ENCODE data around the gene ULK4.

The ULK4 gene

DNA sequence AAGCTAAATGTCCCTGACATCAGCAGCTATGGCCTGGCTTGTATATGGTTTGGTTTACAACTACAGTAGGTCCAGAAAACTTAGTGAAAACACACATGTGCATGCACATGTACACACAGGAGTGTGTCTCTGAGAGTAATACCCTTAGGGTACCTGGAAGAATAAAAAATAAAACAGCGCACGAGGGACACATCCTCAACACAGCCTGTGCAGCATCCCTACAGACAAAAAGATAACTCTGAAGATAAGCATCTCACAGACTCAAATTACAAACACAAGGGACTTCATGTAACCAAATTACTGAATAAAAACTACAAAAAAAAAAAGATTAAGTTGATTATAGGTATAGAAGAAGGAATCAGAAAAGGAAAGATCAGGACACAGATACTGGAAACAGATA is 653.8 kb downstream of the ULK4 start:
- Histone ChIP-seq H3K4me3 (ENCODE audit: low read depth, low read length) (no peak overlapping the region), H3K4me1 (ENCODE audit: control insufficient read depth, insufficient read depth, low read length) (no peaks in the 10 kb centered on the region), H3K36me3 (ENCODE audit: control insufficient read depth in 2 of 2, insufficient read depth in 1 of 2, low read length in 2 of 2) (no peaks in the 10 kb centered on the region), H3K9me3 (ENCODE audit: control insufficient read depth, insufficient read depth, low read depth, low read length) (no peaks in the 10 kb centered on the region), H3K27ac (ENCODE audit: extremely low read depth, low read depth, low read length) (no peak overlapping the region)
- ChIA-PET POLR2A (no interaction called here), CTCF (no interaction called here)
- TF ChIP-seq ZNF133 (tag by site-specific recombination; IDR thresholded peaks at IDR 0.05) (no peak), ZNF623 (tag by site-specific recombination; IDR thresholded peaks at IDR 0.05) (no peak), SP3 (tag by site-specific recombination; IDR thresholded peaks at IDR 0.05) (no peak), TRIM28 (IDR thresholded peaks at IDR 0.05; ENCODE audit: borderline replicate concordance, low read length) (no peak), HOXC10 (CRISPR knock-in tag; IDR thresholded peaks at IDR 0.05) (no peak), ZNF777 (tag by site-specific recombination; IDR thresholded peaks at IDR 0.05; ENCODE audit: borderline replicate concordance) (no peak), ZNF169 (tag by site-specific recombination; IDR thresholded peaks at IDR 0.05) (no peak), ZNF211 (tag by site-specific recombination; IDR thresholded peaks at IDR 0.05; ENCODE audit: low read depth) (no peak), ZBTB8A (tag by site-specific recombination; IDR thresholded peaks at IDR 0.05) (no peak), ZNF366 (tag by site-specific recombination; conservative IDR thresholded peaks at IDR 0.05) (no peak), ZNF112 (tag by site-specific recombination; IDR thresholded peaks at IDR 0.05) (no peak), ZNF660 (tag by site-specific recombination; IDR thresholded peaks at IDR 0.05) (no peak), ZEB2 (tag by site-specific recombination; IDR thresholded peaks at IDR 0.05) (no peak)

DNA sequence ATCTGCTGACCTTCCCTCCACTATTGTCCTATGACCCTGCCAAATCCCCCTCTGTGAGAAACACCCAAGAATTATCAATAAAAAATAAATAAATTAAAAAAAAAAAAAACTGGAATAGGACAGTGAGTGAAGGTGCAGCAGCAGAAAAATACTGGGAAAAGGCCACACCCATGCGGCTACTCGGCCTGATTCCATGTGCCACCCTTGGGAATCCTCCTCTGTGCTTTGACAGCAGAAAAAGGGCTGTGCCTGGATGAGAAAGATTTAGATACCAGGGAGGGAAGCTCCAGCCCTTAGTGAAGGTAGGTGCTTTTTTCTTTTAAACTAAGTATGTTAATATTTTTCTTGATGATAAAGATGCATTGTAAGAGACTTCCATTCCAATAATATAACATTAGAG is 654.8 kb downstream of the ULK4 start:
- H3K27ac ChIP-seq (ENCODE audit: extremely low read depth, low read depth, low read length) = no peak overlapping the region
- no peaks in the 10 kb centered on the region for H3K4me1 ChIP-seq (ENCODE audit: control insufficient read depth, insufficient read depth, low read length)
- POLR2A ChIA-PET = no interaction called here
- no peaks in the 10 kb centered on the region for H3K9me3 ChIP-seq (ENCODE audit: control insufficient read depth, insufficient read depth, low read depth, low read length)
- H3K4me3 ChIP-seq (ENCODE audit: low read depth, low read length) = no peak overlapping the region
- H3K36me3 ChIP-seq (ENCODE audit: control insufficient read depth in 2 of 2, insufficient read depth in 1 of 2, low read length in 2 of 2) = no peaks in the 10 kb centered on the region
- TF ChIP-seq ZNF366 (tag by site-specific recombination; conservative IDR thresholded peaks at IDR 0.05) (no peak), ZNF311 (tag by site-specific recombination; IDR thresholded peaks at IDR 0.05; ENCODE audit: borderline replicate concordance) (no peak), ZNF624 (tag by site-specific recombination; IDR thresholded peaks at IDR 0.05) (no peak), SCRT1 (tag by site-specific recombination; IDR thresholded peaks at IDR 0.05; ENCODE audit: borderline replicate concordance) (no peak), HOXC10 (CRISPR knock-in tag; IDR thresholded peaks at IDR 0.05) (no peak), ZNF544 (tag by site-specific recombination; IDR thresholded peaks at IDR 0.05) (no peak)
- CTCF ChIA-PET = no interaction called here

DNA sequence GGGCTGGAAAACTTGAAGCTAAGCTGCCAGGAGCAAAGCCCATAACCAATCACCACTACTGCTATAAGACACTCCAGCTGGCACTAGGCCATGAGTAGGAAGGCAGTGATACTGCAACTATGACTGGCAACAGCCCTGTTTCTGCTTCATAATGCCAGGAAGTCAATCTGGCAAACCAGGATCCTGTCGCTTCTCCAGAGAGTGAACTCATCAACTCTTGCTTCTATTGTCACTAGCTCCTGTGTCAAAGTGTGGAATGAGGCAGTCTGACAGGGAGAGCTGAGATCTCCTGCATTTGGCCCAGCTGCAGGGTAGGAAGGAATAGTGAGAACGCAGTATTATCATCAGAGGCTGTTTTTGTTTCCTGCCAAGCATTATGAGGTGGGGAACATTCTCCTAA is 657.3 kb downstream of the ULK4 start:
- Histone ChIP-seq H3K36me3 (ENCODE audit: control insufficient read depth in 2 of 2, insufficient read depth in 1 of 2, low read length in 2 of 2) (no peaks in the 10 kb centered on the region), H3K27ac (ENCODE audit: extremely low read depth, low read depth, low read length) (no peak overlapping the region), H3K4me1 (ENCODE audit: control insufficient read depth, insufficient read depth, low read length) (no peaks in the 10 kb centered on the region), H3K4me3 (ENCODE audit: low read depth, low read length) (no peak overlapping the region), H3K9me3 (ENCODE audit: control insufficient read depth, insufficient read depth, low read depth, low read length) (no peaks in the 10 kb centered on the region)
- ChIA-PET CTCF (interaction anchor here (0.5 kb wide), 1 partner anchor 1853 kb away, joined by 3 read pairs; no protein-coding TSS in a partner anchor), POLR2A (no interaction called here)
- TF ChIP-seq SP7 (tag by site-specific recombination; IDR thresholded peaks at IDR 0.05) = no peak
- TF ChIP-seq ZNF596 (tag by site-specific recombination; IDR thresholded peaks at IDR 0.05) = no peak
- TF ChIP-seq, protein P1, sequence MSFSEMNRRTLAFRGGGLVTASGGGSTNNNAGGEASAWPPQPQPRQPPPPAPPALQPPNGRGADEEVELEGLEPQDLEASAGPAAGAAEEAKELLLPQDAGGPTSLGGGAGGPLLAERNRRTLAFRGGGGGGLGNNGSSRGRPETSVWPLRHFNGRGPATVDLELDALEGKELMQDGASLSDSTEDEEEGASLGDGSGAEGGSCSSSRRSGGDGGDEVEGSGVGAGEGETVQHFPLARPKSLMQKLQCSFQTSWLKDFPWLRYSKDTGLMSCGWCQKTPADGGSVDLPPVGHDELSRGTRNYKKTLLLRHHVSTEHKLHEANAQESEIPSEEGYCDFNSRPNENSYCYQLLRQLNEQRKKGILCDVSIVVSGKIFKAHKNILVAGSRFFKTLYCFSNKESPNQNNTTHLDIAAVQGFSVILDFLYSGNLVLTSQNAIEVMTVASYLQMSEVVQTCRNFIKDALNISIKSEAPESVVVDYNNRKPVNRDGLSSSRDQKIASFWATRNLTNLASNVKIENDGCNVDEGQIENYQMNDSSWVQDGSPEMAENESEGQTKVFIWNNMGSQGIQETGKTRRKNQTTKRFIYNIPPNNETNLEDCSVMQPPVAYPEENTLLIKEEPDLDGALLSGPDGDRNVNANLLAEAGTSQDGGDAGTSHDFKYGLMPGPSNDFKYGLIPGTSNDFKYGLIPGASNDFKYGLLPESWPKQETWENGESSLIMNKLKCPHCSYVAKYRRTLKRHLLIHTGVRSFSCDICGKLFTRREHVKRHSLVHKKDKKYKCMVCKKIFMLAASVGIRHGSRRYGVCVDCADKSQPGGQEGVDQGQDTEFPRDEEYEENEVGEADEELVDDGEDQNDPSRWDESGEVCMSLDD (tag by site-specific recombination; IDR thresholded peaks at IDR 0.05) = no peak
- no peak for TF ChIP-seq SP3 (tag by site-specific recombination; IDR thresholded peaks at IDR 0.05)
- no peak for TF ChIP-seq ZFHX2 (tag by site-specific recombination; conservative IDR thresholded peaks at IDR 0.05)
- no peak for TF ChIP-seq ZNF626 (tag by site-specific recombination; IDR thresholded peaks at IDR 0.05)
- TF ChIP-seq, protein P2, sequence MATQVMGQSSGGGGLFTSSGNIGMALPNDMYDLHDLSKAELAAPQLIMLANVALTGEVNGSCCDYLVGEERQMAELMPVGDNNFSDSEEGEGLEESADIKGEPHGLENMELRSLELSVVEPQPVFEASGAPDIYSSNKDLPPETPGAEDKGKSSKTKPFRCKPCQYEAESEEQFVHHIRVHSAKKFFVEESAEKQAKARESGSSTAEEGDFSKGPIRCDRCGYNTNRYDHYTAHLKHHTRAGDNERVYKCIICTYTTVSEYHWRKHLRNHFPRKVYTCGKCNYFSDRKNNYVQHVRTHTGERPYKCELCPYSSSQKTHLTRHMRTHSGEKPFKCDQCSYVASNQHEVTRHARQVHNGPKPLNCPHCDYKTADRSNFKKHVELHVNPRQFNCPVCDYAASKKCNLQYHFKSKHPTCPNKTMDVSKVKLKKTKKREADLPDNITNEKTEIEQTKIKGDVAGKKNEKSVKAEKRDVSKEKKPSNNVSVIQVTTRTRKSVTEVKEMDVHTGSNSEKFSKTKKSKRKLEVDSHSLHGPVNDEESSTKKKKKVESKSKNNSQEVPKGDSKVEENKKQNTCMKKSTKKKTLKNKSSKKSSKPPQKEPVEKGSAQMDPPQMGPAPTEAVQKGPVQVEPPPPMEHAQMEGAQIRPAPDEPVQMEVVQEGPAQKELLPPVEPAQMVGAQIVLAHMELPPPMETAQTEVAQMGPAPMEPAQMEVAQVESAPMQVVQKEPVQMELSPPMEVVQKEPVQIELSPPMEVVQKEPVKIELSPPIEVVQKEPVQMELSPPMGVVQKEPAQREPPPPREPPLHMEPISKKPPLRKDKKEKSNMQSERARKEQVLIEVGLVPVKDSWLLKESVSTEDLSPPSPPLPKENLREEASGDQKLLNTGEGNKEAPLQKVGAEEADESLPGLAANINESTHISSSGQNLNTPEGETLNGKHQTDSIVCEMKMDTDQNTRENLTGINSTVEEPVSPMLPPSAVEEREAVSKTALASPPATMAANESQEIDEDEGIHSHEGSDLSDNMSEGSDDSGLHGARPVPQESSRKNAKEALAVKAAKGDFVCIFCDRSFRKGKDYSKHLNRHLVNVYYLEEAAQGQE (tag by site-specific recombination; IDR thresholded peaks at IDR 0.05) = no peak
- TF ChIP-seq, protein P3, sequence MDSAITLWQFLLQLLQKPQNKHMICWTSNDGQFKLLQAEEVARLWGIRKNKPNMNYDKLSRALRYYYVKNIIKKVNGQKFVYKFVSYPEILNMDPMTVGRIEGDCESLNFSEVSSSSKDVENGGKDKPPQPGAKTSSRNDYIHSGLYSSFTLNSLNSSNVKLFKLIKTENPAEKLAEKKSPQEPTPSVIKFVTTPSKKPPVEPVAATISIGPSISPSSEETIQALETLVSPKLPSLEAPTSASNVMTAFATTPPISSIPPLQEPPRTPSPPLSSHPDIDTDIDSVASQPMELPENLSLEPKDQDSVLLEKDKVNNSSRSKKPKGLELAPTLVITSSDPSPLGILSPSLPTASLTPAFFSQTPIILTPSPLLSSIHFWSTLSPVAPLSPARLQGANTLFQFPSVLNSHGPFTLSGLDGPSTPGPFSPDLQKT (IDR thresholded peaks at IDR 0.05; ENCODE audit: borderline replicate concordance, low read depth, low read length) = no peak
- TF ChIP-seq ZFP3 (tag by site-specific recombination; IDR thresholded peaks at IDR 0.05; ENCODE audit: low read depth) = no peak
- TF ChIP-seq ZNF658 (tag by site-specific recombination; IDR thresholded peaks at IDR 0.05) = no peak
- TF ChIP-seq ZIC2 (tag by site-specific recombination; IDR thresholded peaks at IDR 0.05) = no peak
